ES-I3 (cell line): Measurements from ENCODE around the gene MCC.

Experiments used
- H3K36me3 ChIP-seq: 2 replicates; pipeline ENCODE4 v1.6.1; 2013; ENCODE audit warnings: mild to moderate bottlenecking, low read length, control low read depth, moderate library complexity; ENCODE audit not compliant: insufficient read depth
- H3K4me1 ChIP-seq: 2 replicates; pipeline ENCODE4 v1.6.1; 2013; ENCODE audit warnings: mild to moderate bottlenecking, control low read depth, low read length; ENCODE audit not compliant: insufficient read depth
- H3K9ac ChIP-seq: 2 replicates; pipeline ENCODE4 v1.6.1; 2013; ENCODE audit warnings: low read depth, mild to moderate bottlenecking, low read length, moderate library complexity
- H3K9me3 ChIP-seq: 2 replicates; pipeline ENCODE4 v1.6.1; 2013; ENCODE audit warnings: mild to moderate bottlenecking, low read length, moderate library complexity; ENCODE audit not compliant: control insufficient read depth, insufficient read depth

The MCC gene

GRCh38 chr5:112974901-112975300 is 513.4 kb downstream of the MCC start:
- Histone ChIP-seq H3K9ac (no peak overlapping the region), H3K4me1 (peaks cover 10% of the 10 kb centered on the region)

GRCh38 chr5:112973904-112974303 is 514.3 kb downstream of the MCC start:
- Histone ChIP-seq H3K4me1 (peaks cover 11% of the 10 kb centered on the region), H3K9me3 (no peaks in the 10 kb centered on the region), H3K9ac (no peak overlapping the region), H3K36me3 (no peaks in the 10 kb centered on the region)

More at GRCh38 chr5:112974901-112975300, 513.4 kb downstream of the MCC start:
- Histone ChIP-seq H3K9me3 (no peaks in the 10 kb centered on the region), H3K36me3 (no peaks in the 10 kb centered on the region)

- no peak overlapping the region for H3K9ac ChIP-seq
- H3K4me1 ChIP-seq, result peaks cover 16% of the 10 kb centered on the region
- H3K36me3 ChIP-seq, result no peaks in the 10 kb centered on the region
- H3K9me3 ChIP-seq, result no peaks in the 10 kb centered on the region
Observed at GRCh38 chr5:112973036-112973435, 515.2 kb downstream of the MCC start.
